Body of pancreas (tissue), 4 donors: ENCODE measurements around the gene PCDHGA5. TPM values are rescaled to one million over a fixed set of nuclear protein-coding genes. Genes with fewer than 3 reads are reported as not detected.
A peak's percentile ranks its signal among the peaks of the same experiment; 100 is the strongest.
"Not testable (repeated sequence)": the region's sequence is repeated elsewhere in the genome, so short reads cannot be mapped to it uniquely, and the experiment has no call there.

ENCODE experiments used
- ATAC-seq: fragments of 150-250 bp; one replicate; pipeline ENCODE4 v1.9.1; 2016
- DNase-seq, 4 donors: peaks; one replicate each; pipeline ENCODE4 v3.0.0-alpha.2; 2019
- H3K27ac ChIP-seq, 4 donors: fragments of 200-600 bp; sonication (generic); 1 replicate in 3 of 4; 2 replicates in 1 of 4; pipeline versions ENCODE4 v1.5.1 to v1.6.1; 2016 to 2019; ENCODE audit warnings: mild to moderate bottlenecking in 1 of 4, mixed read lengths in 1 of 4, moderate library complexity in 1 of 4
- H3K27me3 ChIP-seq, 2 donors: fragments of 200-600 bp; sonication (generic); one replicate each; pipeline ENCODE4 v1.6.0; 2016; ENCODE audit warnings: mild to moderate bottlenecking in 1 of 2
- H3K36me3 ChIP-seq, 2 donors: fragments of 200-600 bp; sonication (generic); replicated peaks in 1 of 2; 2 replicates each; pipeline ENCODE4 v1.5.1; 2016; ENCODE audit warnings: low read depth in 2 of 2; ENCODE audit not compliant: insufficient read depth in 1 of 2
- H3K4me1 ChIP-seq: fragments of 200-600 bp; sonication (generic); one replicate; pipeline ENCODE4 v1.6.0; 2016
- H3K4me3 ChIP-seq, 2 donors: fragments of 200-600 bp; sonication (generic); 1 replicate in 1 of 2; 2 replicates in 1 of 2; pipeline ENCODE4 v1.5.1; 2016 to 2019
- H3K9me3 ChIP-seq, 3 donors: fragments of 200-600 bp; sonication (generic); 1 replicate in 2 of 3; 2 replicates in 1 of 3; pipeline ENCODE4 v1.5.1; 2016
- CTCF ChIP-seq, 7 experiments: fragments of 450-650 bp in 4 of 7; fragments of 200-600 bp in 3 of 7; sonication (generic) in 3 of 7; IDR thresholded peaks; one replicate each; pipeline ENCODE4 v1.5.1; 2016 to 2019; ENCODE audit warnings: antibody characterized with exemption in 7 of 7
- POLR2A ChIP-seq, 3 donors: fragments of 450-650 bp; IDR thresholded peaks; one replicate each; pipeline ENCODE4 v1.6.1; 2016; ENCODE audit warnings: antibody characterized with exemption in 3 of 3, mild to moderate bottlenecking in 2 of 3
- WGBS, 2 donors: methylation state at CpG; one replicate each; pipeline ENCODE4 v1.1.5; 2017; 5-methylcytosine and 5-hydroxymethylcytosine counted together
- intact Hi-C: fragments of 100-400 bp; cut with DNase I; formaldehyde crosslinking; loops from one replicate; pipeline ENCODE4 v1.15.1; 2023
- total RNA-seq, 2 donors: library from RNA; depleted of rRNA; stranded (reverse); fragments of >200 nt; gene quantifications; one replicate each; pipeline ENCODE4 v1.1.0, GENCODE V29; 2016

PCDHGA5 gene
- 1 to 10 TPM; 5.6 to 6.0 TPM for total RNA-seq

GRCh38 chr5:141363952-141364660, at the start of gene PCDHGA5:
TSS of gene PCDHGA5 (plus strand) at chr5:141364162. CDS start at chr5:141364331, 169 bp downstream.
- Histone ChIP-seq H3K9me3 (peaks cover 0 to 64% (median 14%) of the 10 kb centered on the region in 3 donors), H3K4me1 (no peaks in the 10 kb centered on the region), H3K36me3 (no peaks in the 10 kb centered on the region), H3K4me3 (no peak within 1 kb of the TSS), H3K27me3 (no peaks in the 10 kb centered on the region), H3K27ac (no peak within 1 kb of the TSS)
- DNase-seq, result no peak
- intact Hi-C loops, result no loop called here
- TF ChIP-seq CTCF (IDR thresholded peaks at IDR 0.05), result no peak
- TF ChIP-seq POLR2A (IDR thresholded peaks at IDR 0.05), result no peak
- ATAC-seq, result no peak
- WGBS, 2 donors, result 14 to 24% methylated on average over 24 to 34 of the region's 34 CpGs

DNA sequence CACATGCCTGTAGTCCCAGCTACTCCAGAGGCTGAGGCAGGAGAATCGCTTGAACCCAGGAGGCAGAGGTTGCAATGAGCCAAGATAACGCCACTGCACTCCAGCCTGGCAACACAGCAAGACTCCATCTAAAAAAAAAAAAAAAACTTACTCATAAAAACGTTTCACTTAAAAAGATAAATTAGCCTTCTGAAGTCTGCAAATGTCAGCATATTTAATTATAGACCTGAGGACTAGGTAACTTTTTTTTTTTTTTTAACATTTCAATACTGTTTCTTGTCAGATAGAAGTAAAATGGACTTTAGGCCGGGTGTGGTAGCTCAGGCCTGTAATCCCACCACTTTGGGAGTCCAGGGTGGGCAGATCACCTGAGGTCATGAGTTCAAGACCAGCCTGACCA, 47.0 kb upstream of the PCDHGA5 start:
- peaks cover 0 to 88% (median 3%) of the 10 kb centered on the region in 3 donors for H3K9me3 ChIP-seq
- ATAC-seq, H3K27me3 ChIP-seq, H3K4me3 ChIP-seq, DNase-seq, H3K27ac ChIP-seq, intact Hi-C loops: not testable (repeated sequence)
- 79 to 88% methylated on average over 4 of the region's 4 CpGs for WGBS, 2 donors
- H3K4me1 ChIP-seq, result peaks cover 13% of the 10 kb centered on the region
- H3K36me3 ChIP-seq, result peaks cover 1 to 16% of the 10 kb centered on the region in 2 donors

DNA sequence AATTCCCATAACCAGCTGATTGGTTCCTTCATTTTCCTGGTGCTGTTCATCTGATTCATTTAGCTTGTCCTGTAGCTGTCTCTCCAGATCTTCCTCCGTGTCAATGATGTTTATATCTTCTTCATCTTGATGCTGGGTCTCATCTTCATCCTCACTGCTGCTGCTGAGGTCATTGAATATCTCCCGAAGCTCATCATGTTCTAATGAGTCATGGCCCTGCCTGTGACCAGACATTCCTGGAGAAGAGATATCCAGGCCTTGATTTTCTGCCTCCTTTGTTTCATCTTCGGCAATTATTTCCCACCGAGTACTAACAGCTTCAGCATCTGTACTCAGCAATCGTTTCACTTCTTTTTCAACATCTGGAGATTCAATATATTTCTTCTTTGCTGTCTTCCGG, 44.8 kb upstream of the PCDHGA5 start:
- Histone ChIP-seq H3K27ac (no peak overlapping the region), H3K4me1 (peaks cover 13% of the 10 kb centered on the region), H3K27me3 (no peaks in the 10 kb centered on the region), H3K36me3 (peaks cover 1 to 10% of the 10 kb centered on the region in 2 donors), H3K4me3 (no peak overlapping the region), H3K9me3 (peaks cover 0 to 71% (median 3%) of the 10 kb centered on the region in 3 donors)
- WGBS, 2 donors, result 96 to 98% methylated on average over 6 of the region's 6 CpGs
- ATAC-seq (no peak), DNase-seq (no peak)
- TF ChIP-seq POLR2A (IDR thresholded peaks at IDR 0.05) (no peak), CTCF (IDR thresholded peaks at IDR 0.05) (no peak)
- intact Hi-C loops, result no loop called here

GRCh38 chr5:141319699-141320098, 44.3 kb upstream of the PCDHGA5 start:
- intact Hi-C loops, result no loop called here
- TF ChIP-seq CTCF (IDR thresholded peaks at IDR 0.05), result no peak
- TF ChIP-seq POLR2A (IDR thresholded peaks at IDR 0.05), result no peak
- WGBS, 2 donors, result 56 to 81% methylated on average over 5 of the region's 5 CpGs
- Histone ChIP-seq H3K27me3 (no peaks in the 10 kb centered on the region), H3K4me1 (peaks cover 13% of the 10 kb centered on the region), H3K27ac (peak overlapping the region in 1 of 4 donors; percentile 93), H3K4me3 (peak overlapping the region in 1 of 2 donors; percentile 20), H3K36me3 (peaks cover 1 to 10% of the 10 kb centered on the region in 2 donors), H3K9me3 (peaks cover 0 to 67% (median 3%) of the 10 kb centered on the region in 3 donors)
- ATAC-seq (no peak), DNase-seq (no peak)

GRCh38 chr5:141320225-141321169, 43.5 kb upstream of the PCDHGA5 start, which contains the start of gene TAF7:
TSS of gene TAF7 (minus strand) at chr5:141320784. CDS start at chr5:141320044, 740 bp downstream.
- peaks cover 0 to 59% (median 3%) of the 10 kb centered on the region in 3 donors for H3K9me3 ChIP-seq
- H3K4me1 ChIP-seq, result peaks cover 13% of the 10 kb centered on the region
- peak; percentile 68 to 85 (median 75) for TF ChIP-seq CTCF (IDR thresholded peaks at IDR 0.05)
- TF ChIP-seq POLR2A (IDR thresholded peaks at IDR 0.05), result peak; percentile 83 to 96 (median 95)
- peak; percentile 89 to 92 (median 90) for DNase-seq
- peaks cover 1 to 10% of the 10 kb centered on the region in 2 donors for H3K36me3 ChIP-seq
- H3K27ac ChIP-seq, result peak within 1 kb of the TSS; percentile 72 to 93 (median 87)
- H3K4me3 ChIP-seq, result peak within 1 kb of the TSS; percentile 20 to 33
- 1 to 3% methylated on average over 33 to 67 of the region's 67 CpGs for WGBS, 2 donors
- H3K27me3 ChIP-seq, result no peaks in the 10 kb centered on the region
- peak; percentile 99 for ATAC-seq
- intact Hi-C loops, result no loop called here
